PC-3 (cell line): ENCODE measurements around the gene KCNG4. TPM values are rescaled to one million over a fixed set of nuclear protein-coding genes. Genes with fewer than 3 reads are reported as not detected.

Source experiments
- ATAC-seq: fragments of 200-7000 bp; cut with Tn5 transposase; 2 replicates; pipeline ENCODE4 v1.9.1; 2020; ENCODE audit warnings: mild to moderate bottlenecking, moderate library complexity
- BruUV-seq: library from RNA; stranded (reverse); fragments of 400-500 nt; replicated peaks from 2 replicates; lab custom pipeline; 2021; lab: Mats Ljungman, UMichigan
- CTCF ChIA-PET: fragments of 300-600 bp; sonication (Branson Sonifier 250); formaldehyde crosslinking; loops from one replicate; lab custom pipeline; 2022; ENCODE audit warnings: antibody characterized with exemption; lab: Charles Lee
- POLR2A ChIA-PET: fragments of 300-600 bp; sonication (Branson Sonifier 250); formaldehyde crosslinking; loops from one replicate; lab custom pipeline; 2022; ENCODE audit warnings: antibody characterized with exemption; ENCODE audit not compliant: unreplicated experiment; lab: Charles Lee
- DNase-seq: peaks from one replicate; pipeline ENCODE4 v3.0.0-alpha.2; 2015
- H2AFZ ChIP-seq: fragments of 300-600 bp; sonication (generic); 2 replicates; pipeline ENCODE4 v1.6.0; 2016; ENCODE audit warnings: antibody characterized with exemption, low read length
- H3F3A ChIP-seq: fragments of 300-600 bp; sonication (generic); one replicate; pipeline ENCODE4 v1.6.0; 2017; ENCODE audit warnings: antibody characterized with exemption, low read length, control low read depth, mild to moderate bottlenecking; ENCODE audit not compliant: unreplicated experiment
- H3K27ac ChIP-seq: fragments of 300-600 bp; sonication (generic); 2 replicates; pipeline ENCODE4 v1.5.1; 2016; ENCODE audit warnings: mild to moderate bottlenecking, low read length
- H3K27me3 ChIP-seq: fragments of 300-600 bp; sonication (generic); 2 replicates; pipeline ENCODE4 v1.6.1; 2016; ENCODE audit warnings: low read length, mixed read lengths
- H3K36me3 ChIP-seq: fragments of 300-600 bp; sonication (generic); 2 replicates; pipeline ENCODE4 v1.6.1; 2016; ENCODE audit warnings: low read depth, mixed run types, low read length, mixed read lengths
- H3K4me1 ChIP-seq: fragments of 300-600 bp; sonication (generic); 2 replicates; pipeline ENCODE4 v1.5.1; 2016; ENCODE audit warnings: low read length; ENCODE audit not compliant: insufficient read depth
- H3K4me2 ChIP-seq: fragments of 300-600 bp; sonication (generic); 2 replicates; pipeline ENCODE4 v1.6.0; 2016; ENCODE audit warnings: low read length
- H3K4me3 ChIP-seq: fragments of 300-600 bp; sonication (generic); 2 replicates; pipeline ENCODE4 v1.5.1; 2016; ENCODE audit warnings: mild to moderate bottlenecking, low read length, mixed read lengths
- H3K79me2 ChIP-seq: fragments of 300-600 bp; sonication (generic); 2 replicates; pipeline ENCODE4 v1.6.1; 2017; ENCODE audit warnings: low read length, mixed read lengths
- H3K9ac ChIP-seq: fragments of 300-600 bp; sonication (generic); 2 replicates; pipeline ENCODE4 v1.6.0; 2016; ENCODE audit warnings: mild to moderate bottlenecking, low read length
- H3K9me2 ChIP-seq: fragments of 300-600 bp; sonication (generic); replicated peaks from 2 replicates; pipeline ENCODE4 v1.6.1; 2016; ENCODE audit warnings: mixed run types, low read length, mixed read lengths
- H3K9me3 ChIP-seq: fragments of 300-600 bp; sonication (generic); 2 replicates; pipeline ENCODE4 v1.6.1; 2016; ENCODE audit warnings: low read length, mixed read lengths
- H4K20me1 ChIP-seq: fragments of 300-600 bp; sonication (generic); 2 replicates; pipeline ENCODE4 v1.6.1; 2016; ENCODE audit warnings: low read length, mixed read lengths
- CTCF ChIP-seq: fragments of 300-600 bp; sonication (generic); conservative IDR thresholded peaks from 2 replicates; pipeline ENCODE4 v1.5.1; 2017; ENCODE audit warnings: antibody characterized with exemption, low read depth, mild to moderate bottlenecking, low read length
- EZH2 ChIP-seq: fragments of 300-600 bp; sonication (generic); IDR thresholded peaks from one replicate; pipeline ENCODE4 v1.6.1; 2017; ENCODE audit warnings: antibody characterized with exemption, mild to moderate bottlenecking, low read length; ENCODE audit not compliant: unreplicated experiment
- EZH2phosphoT487 ChIP-seq: fragments of 300-600 bp; sonication (generic); IDR thresholded peaks from 2 replicates; pipeline ENCODE4 v1.6.1; 2018; ENCODE audit warnings: mild to moderate bottlenecking, antibody characterized with exemption, low read length, borderline replicate concordance
- intact Hi-C: fragments of 100-400 bp; cut with micrococcal nuclease; formaldehyde crosslinking; loops from 2 replicates; pipeline ENCODE4 v1.9.0; 2023
- total RNA-seq: library from RNA; depleted of rRNA; stranded (reverse); fragments of >200 nt; gene quantifications from 2 replicates; pipeline ENCODE4 v1.2.3, GENCODE V29; 2014

The KCNG4 gene
- total RNA-seq, 1 experiment from 2014 or later, result 0.04 TPM

- peak overlapping the region; percentile 63; the same call in 1 of the 2 replicates for H3K4me2 ChIP-seq
- no peaks in the 10 kb centered on the region for H3K27me3 ChIP-seq
- no peaks in the 10 kb centered on the region for H3K9me2 ChIP-seq
- H3K9ac ChIP-seq, result no peak overlapping the region
- no peaks in the 10 kb centered on the region for H3K9me3 ChIP-seq
- H4K20me1 ChIP-seq, result no peaks in the 10 kb centered on the region
- H3K36me3 ChIP-seq, result no peaks in the 10 kb centered on the region
- H3K4me3 ChIP-seq, result no peak overlapping the region
- BruUV-seq, result no TSS peak
- H3K79me2 ChIP-seq, result no peaks in the 10 kb centered on the region
- peak overlapping the region; percentile 46 for H3K27ac ChIP-seq
- no peak overlapping the region for H2AFZ ChIP-seq
- peaks cover 20% of the 10 kb centered on the region for H3K4me1 ChIP-seq
- ChIA-PET CTCF (interaction anchor here (1.6 kb wide), 1 partner anchor 10 kb away, joined by 5 read pairs; the partner anchor contains the start of gene TAF1C), POLR2A (interaction anchor here (0.6 kb wide), 2 partner anchors 132 to 192 kb away, joined by 3 to 5 read pairs; partner anchors contain the start of gene ATP2C2)
- no peak for DNase-seq
- ATAC-seq, result no peak
- H3F3A ChIP-seq, result no peaks in the 10 kb centered on the region
- no peak for TF ChIP-seq EZH2phosphoT487
- TF ChIP-seq EZH2, result no peak
- no peak for TF ChIP-seq CTCF
- intact Hi-C loops, result loop anchor here (5.0 kb wide), 1 partner anchor 219 kb away; no protein-coding TSS in a partner anchor
These were observed 63.4 kb downstream of the KCNG4 start for GRCh38 chr16:84176192-84177053.

GRCh38 chr16:84175350-84176081, 64.3 kb downstream of the KCNG4 start:
- Histone ChIP-seq H3K9ac (no peak overlapping the region), H3K4me3 (no peak overlapping the region), H3K79me2 (no peaks in the 10 kb centered on the region), H3K4me1 (peaks cover 20% of the 10 kb centered on the region), H3K27ac (no peak overlapping the region), H2AFZ (peak overlapping the region; percentile 56; the same call in 1 of the 2 replicates), H3K4me2 (no peak overlapping the region), H3K27me3 (no peaks in the 10 kb centered on the region), H3K9me2 (no peaks in the 10 kb centered on the region), H3K36me3 (no peaks in the 10 kb centered on the region), H4K20me1 (no peaks in the 10 kb centered on the region), H3K9me3 (no peaks in the 10 kb centered on the region), H3F3A (no peaks in the 10 kb centered on the region)
- ChIA-PET CTCF (interaction anchor here (0.6 to 0.8 kb wide), 2 partner anchors 11 to 120 kb away, joined by 3 to 4 read pairs; partner anchors contain the start of gene TAF1C), POLR2A (interaction anchor here (0.6 kb wide), 1 partner anchor 132 kb away, joined by 3 read pairs; no protein-coding TSS in a partner anchor)
- DNase-seq (peak; percentile 72), ATAC-seq (peak; percentile 67)
- no TSS peak for BruUV-seq
- no peak for TF ChIP-seq EZH2
- peak; percentile 75 for TF ChIP-seq CTCF
- intact Hi-C loops, result loop anchor here (1.0 to 5.0 kb wide), 2 partner anchors 90 to 218 kb away; no protein-coding TSS in a partner anchor
